ENCODE results near the gene ZNF773. TPM values are rescaled to one million over a fixed set of nuclear protein-coding genes. Genes with fewer than 3 reads are reported as not detected.
A peak's percentile ranks its signal among the peaks of the same experiment; 100 is the strongest.

ZNF773 gene
- total RNA-seq, 1 donor: 30.0 TPM

- peaks cover 36% of the 10 kb centered on the region for H3K79me2 ChIP-seq (ENCODE audit: insufficient read depth, low read length)
- no peak overlapping the region for H2AFZ ChIP-seq (ENCODE audit: low read length)
- H3K27ac ChIP-seq (ENCODE audit: low read depth, low read length): no peak overlapping the region
- peaks cover 36% of the 10 kb centered on the region for H3K36me3 ChIP-seq (ENCODE audit: insufficient read depth, low read length)
- no peaks in the 10 kb centered on the region for H3K27me3 ChIP-seq (ENCODE audit: insufficient read depth, low read length)
- peaks cover 5% of the 10 kb centered on the region for H3K9me3 ChIP-seq (ENCODE audit: low read depth, low read length)
- peaks cover 11% of the 10 kb centered on the region for H4K20me1 ChIP-seq (ENCODE audit: insufficient read depth, low read length)
- peak overlapping the region; percentile 85 for H3K4me2 ChIP-seq (ENCODE audit: insufficient read depth, low read length)
- H3K4me3 ChIP-seq (ENCODE audit: insufficient read depth, low read length): no peak overlapping the region
- peaks cover 17% of the 10 kb centered on the region for H3K4me1 ChIP-seq (ENCODE audit: insufficient read depth, low read length)
- DNase-seq (ENCODE audit: insufficient read length, low spot score, missing footprints): no peak
- no peak for TF ChIP-seq CTCF (IDR thresholded peaks at IDR 0.05; ENCODE audit: extremely low read depth, low read depth, low read length)
Observed at GRCh38 chr19:57557659-57558058, 57.9 kb downstream of the ZNF773 start.

Small RNA genes lying within 50 kb of the gene (small RNA-seq; reads per million reads assigned to genes)
- not detected for gene VN1R107P

Other genes starting within 250 kb of the ZNF773 start
- 101 and 115 TPM in 2 replicates for gene ZNF460, start 219.5 kb upstream of the ZNF773 start, total RNA-seq
- gene ZNF543, start 179.5 kb upstream of the ZNF773 start, total RNA-seq: 10.6 and 11.9 TPM in 2 replicates
- gene ZNF304, start 148.7 kb upstream of the ZNF773 start, total RNA-seq: 10.6 and 11.6 TPM in 2 replicates
- gene TRAPPC2B, start 136.4 kb upstream of the ZNF773 start, total RNA-seq: 12.3 and 13.0 TPM in 2 replicates
- gene ZNF547, start 136.4 kb upstream of the ZNF773 start, total RNA-seq: 3.5 and 5.1 TPM in 2 replicates
- gene ZNF548, start 110.1 kb upstream of the ZNF773 start, total RNA-seq: 23.6 and 27.9 TPM in 2 replicates
- gene ZNF17, start 88.8 kb upstream of the ZNF773 start, total RNA-seq: 12.7 and 15.6 TPM in 2 replicates
- 5.6 and 8.7 TPM in 2 replicates for gene ZNF749, start 64.6 kb upstream of the ZNF773 start, total RNA-seq
- gene VN1R1, start 42.8 kb upstream of the ZNF773 start, total RNA-seq: 0.29 and 0.72 TPM in 2 replicates
- 19.2 and 22.1 TPM in 2 replicates for gene ZNF772, start 22.4 kb upstream of the ZNF773 start, total RNA-seq
- gene ZNF419, start 12.2 kb upstream of the ZNF773 start, total RNA-seq: 18.3 and 19.9 TPM in 2 replicates
- gene ZNF549, start 27.4 kb downstream of the ZNF773 start, total RNA-seq: 5.8 and 6.5 TPM in 2 replicates
- 6.5 and 7.2 TPM in 2 replicates for gene ZNF550, start 59.9 kb downstream of the ZNF773 start, total RNA-seq
- 4.3 and 6.2 TPM in 2 replicates for gene ZNF416, start 79.0 kb downstream of the ZNF773 start, total RNA-seq
- 11.2 and 11.6 TPM in 2 replicates for gene ZIK1, start 84.2 kb downstream of the ZNF773 start, total RNA-seq
- 4.1 and 4.7 TPM in 2 replicates for gene ZNF530, start 99.9 kb downstream of the ZNF773 start, total RNA-seq
- gene ZNF134, start 114.3 kb downstream of the ZNF773 start, total RNA-seq: 18.5 and 22.1 TPM in 2 replicates
- 9.4 and 10.9 TPM in 2 replicates for gene ZNF211, start 133.2 kb downstream of the ZNF773 start, total RNA-seq
- under 0.01 and 0.36 TPM in 2 replicates for gene ZSCAN4, start 169.0 kb downstream of the ZNF773 start, total RNA-seq
- 8.3 and 9.8 TPM in 2 replicates for gene ZNF551, start 182.0 kb downstream of the ZNF773 start, total RNA-seq
- 6.8 and 7.6 TPM in 2 replicates for gene ZNF154, start 209.3 kb downstream of the ZNF773 start, total RNA-seq
- gene ZNF671, start 227.7 kb downstream of the ZNF773 start, total RNA-seq: 11.2 TPM in 2 replicates
- gene ZNF776, start 246.9 kb downstream of the ZNF773 start, total RNA-seq: 15.9 and 16.3 TPM in 2 replicates